RWPE1 (cell line): Measurements from ENCODE around the gene TRIP10.
A peak's percentile ranks its signal among the peaks of the same experiment; 100 is the strongest.
"Not testable (repeated sequence)": the region's sequence is repeated elsewhere in the genome, so short reads cannot be mapped to it uniquely, and the experiment has no call there.

Source experiments
- CTCF ChIA-PET: fragments of 350-600 bp; sonication (Branson Sonifier 250); formaldehyde crosslinking; extraction: SDS; loops from one replicate; lab custom pipeline; 2021; lab: Yijun Ruan, JAX
- POLR2A ChIA-PET: fragments of 400-600 bp; formaldehyde crosslinking; extraction: SDS; loops from one replicate; lab custom pipeline; 2020; ENCODE audit warnings: antibody characterized with exemption; ENCODE audit not compliant: low non-redundant PET; lab: Yijun Ruan, JAX
- DNase-seq: peaks from one replicate; pipeline ENCODE4 v3.0.0; 2012; ENCODE audit warnings: low spot score
- H3K27ac ChIP-seq: fragments of 450-650 bp; 2 replicates; pipeline ENCODE4 v1.5.1; 2017
- TF ChIP-seq, protein P1 (sequence below): fragments of 450-650 bp; conservative IDR thresholded peaks from 2 replicates; pipeline ENCODE4 v1.5.1; 2017; ENCODE audit warnings: low read depth, mild to moderate bottlenecking

Gene TRIP10

DNA sequence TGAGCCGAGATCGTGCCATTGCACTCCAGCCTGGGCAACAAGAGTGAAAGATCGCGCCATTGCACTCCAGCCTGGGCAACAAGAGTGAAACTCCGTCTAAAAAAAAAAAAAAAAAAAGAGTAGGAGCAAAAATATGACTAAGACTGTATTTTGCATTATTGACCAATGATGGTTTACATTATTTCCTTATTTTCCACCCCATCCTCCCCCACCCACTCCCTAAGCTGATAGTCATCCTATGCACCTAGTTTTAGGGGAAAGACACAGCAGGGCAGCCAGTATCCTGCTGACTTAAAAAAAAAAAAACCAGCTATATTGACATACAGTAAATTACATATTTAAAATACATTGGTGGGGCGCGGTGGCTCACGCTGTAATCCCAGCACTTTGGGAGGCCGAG lies 58.2 kb downstream of the TRIP10 start:
- ChIA-PET CTCF (interaction anchor here (0.8 kb wide), 1 partner anchor 12 kb away, joined by 3 read pairs; no protein-coding TSS in a partner anchor), POLR2A (no interaction called here)

DNA sequence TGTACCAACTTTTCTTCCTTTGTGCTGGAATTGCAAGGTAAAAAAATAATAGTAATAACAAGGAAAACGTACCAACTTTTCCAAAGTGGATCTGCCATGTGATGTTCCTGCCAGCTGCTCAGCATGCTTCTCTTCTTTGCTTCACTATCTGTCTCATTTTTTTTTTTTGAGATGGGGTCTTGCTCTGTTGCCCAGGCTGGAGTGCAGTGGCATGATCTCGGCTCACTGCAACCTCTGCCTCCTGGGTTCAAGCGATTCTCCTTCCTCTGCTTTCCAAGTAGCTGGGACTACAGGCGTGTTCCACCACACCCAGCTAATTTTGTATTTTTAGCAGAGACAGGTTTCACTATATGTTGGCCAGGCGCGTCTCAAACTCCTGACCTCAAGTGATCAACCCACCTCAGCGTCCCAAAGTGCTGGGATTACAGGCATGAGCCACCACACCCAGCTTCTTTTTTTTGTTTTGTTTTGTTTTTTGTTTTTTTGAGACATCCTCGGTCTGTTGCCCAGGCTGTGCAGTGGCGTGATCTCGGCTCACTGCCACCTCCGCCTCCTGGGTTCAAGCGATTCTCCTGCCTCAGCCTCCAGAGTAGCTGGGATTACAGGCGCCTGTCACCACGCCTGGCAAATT lies 60.8 kb downstream of the TRIP10 start:
- POLR2A ChIA-PET, DNase-seq, H3K27ac ChIP-seq: not testable (repeated sequence)
- CTCF ChIA-PET: interaction anchor here (0.6 kb wide), 1 partner anchor 50 kb away, joined by 5 read pairs; no protein-coding TSS in a partner anchor

More for the DNA sequence above, 58.2 kb downstream of the TRIP10 start:
- DNase-seq: no peak
- no peak overlapping the region for H3K27ac ChIP-seq
- TF ChIP-seq, protein P1, sequence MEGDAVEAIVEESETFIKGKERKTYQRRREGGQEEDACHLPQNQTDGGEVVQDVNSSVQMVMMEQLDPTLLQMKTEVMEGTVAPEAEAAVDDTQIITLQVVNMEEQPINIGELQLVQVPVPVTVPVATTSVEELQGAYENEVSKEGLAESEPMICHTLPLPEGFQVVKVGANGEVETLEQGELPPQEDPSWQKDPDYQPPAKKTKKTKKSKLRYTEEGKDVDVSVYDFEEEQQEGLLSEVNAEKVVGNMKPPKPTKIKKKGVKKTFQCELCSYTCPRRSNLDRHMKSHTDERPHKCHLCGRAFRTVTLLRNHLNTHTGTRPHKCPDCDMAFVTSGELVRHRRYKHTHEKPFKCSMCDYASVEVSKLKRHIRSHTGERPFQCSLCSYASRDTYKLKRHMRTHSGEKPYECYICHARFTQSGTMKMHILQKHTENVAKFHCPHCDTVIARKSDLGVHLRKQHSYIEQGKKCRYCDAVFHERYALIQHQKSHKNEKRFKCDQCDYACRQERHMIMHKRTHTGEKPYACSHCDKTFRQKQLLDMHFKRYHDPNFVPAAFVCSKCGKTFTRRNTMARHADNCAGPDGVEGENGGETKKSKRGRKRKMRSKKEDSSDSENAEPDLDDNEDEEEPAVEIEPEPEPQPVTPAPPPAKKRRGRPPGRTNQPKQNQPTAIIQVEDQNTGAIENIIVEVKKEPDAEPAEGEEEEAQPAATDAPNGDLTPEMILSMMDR: no peak

DNA sequence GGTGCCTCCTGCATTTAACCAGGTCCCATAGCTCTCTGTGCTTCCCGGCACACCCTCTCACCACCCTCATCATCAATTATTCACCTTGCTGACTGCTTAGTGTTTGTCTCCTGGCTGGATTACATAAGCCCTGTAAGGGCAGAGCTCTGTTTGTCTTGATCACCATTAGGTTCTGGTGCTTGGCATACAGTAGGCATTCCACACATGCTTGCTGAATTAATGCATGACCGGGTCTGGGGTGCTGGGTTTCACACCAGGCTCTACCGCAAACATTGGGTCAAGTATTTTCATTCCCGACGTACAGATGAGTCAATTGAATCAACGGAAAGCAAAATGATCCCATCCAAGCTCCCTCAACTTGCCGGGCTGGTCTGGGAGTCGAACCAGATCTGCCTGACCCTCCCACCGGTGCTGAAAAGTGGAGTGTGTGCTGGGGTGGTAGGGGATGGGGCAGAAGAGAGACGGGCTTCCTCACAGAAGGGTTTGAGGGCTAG lies 61.6 kb downstream of the TRIP10 start:
- CTCF ChIA-PET: interaction anchor here (0.7 kb wide), 1 partner anchor 162 kb away, joined by 3 read pairs; no protein-coding TSS in a partner anchor
- no peak overlapping the region for H3K27ac ChIP-seq
- TF ChIP-seq, protein P1: no peak
- peak; percentile 77 for DNase-seq
- POLR2A ChIA-PET: no interaction called here
